GM23248 (cell line): ENCODE measurements around the gene SRP72.

Experiments
- EZH2 ChIP-seq: fragments of 200-600 bp; sonication (generic); IDR thresholded peaks from 2 replicates; pipeline ENCODE4 v1.6.1; 2018; ENCODE audit warnings: antibody characterized with exemption, mild to moderate bottlenecking; ENCODE audit not compliant: insufficient read depth, poor library complexity, severe bottlenecking
- EZH2phosphoT487 ChIP-seq: fragments of 200-600 bp; sonication (generic); IDR thresholded peaks from 2 replicates; pipeline ENCODE4 v1.6.1; 2018; ENCODE audit warnings: antibody characterized with exemption, moderate library complexity, mild to moderate bottlenecking, low read depth; ENCODE audit not compliant: insufficient read depth

- TF ChIP-seq EZH2phosphoT487 (no peak), EZH2 (no peak)
Observed at GRCh38 chr4:56435140-56435926, 32.1 kb upstream of the SRP72 start, which contains the start of gene PPAT.
